Liver (tissue), 9 donors: Measurements from ENCODE around the gene PAPPA2. TPM values are rescaled to one million over a fixed set of nuclear protein-coding genes. Genes with fewer than 3 reads are reported as not detected.

Experiments used
- DNase-seq: peaks from one replicate; pipeline ENCODE4 v3.0.0-alpha.2; 2017; ENCODE audit warnings: low spot score
- H3K27ac ChIP-seq, 2 donors: one replicate each; pipeline ENCODE4 v1.7.0; 2013; ENCODE audit warnings: inconsistent platforms in 2 of 2, low read length in 2 of 2, control low read depth in 1 of 2, low read depth in 1 of 2, mild to moderate bottlenecking in 1 of 2
- H3K27me3 ChIP-seq, 4 donors: one replicate each; pipeline versions ENCODE4 v1.6.1 to v1.7.0; 2013; ENCODE audit warnings: low read length in 3 of 4, inconsistent platforms in 1 of 4, mild to moderate bottlenecking in 1 of 4, moderate library complexity in 1 of 4; ENCODE audit not compliant: control insufficient read depth in 4 of 4, insufficient read depth in 4 of 4
- H3K36me3 ChIP-seq, 4 donors: one replicate each; pipeline versions ENCODE4 v1.6.1 to v1.7.0; 2013; ENCODE audit warnings: low read length in 3 of 4, mild to moderate bottlenecking in 3 of 4, low read depth in 1 of 4, moderate library complexity in 1 of 4; ENCODE audit not compliant: control insufficient read depth in 4 of 4, insufficient read depth in 3 of 4
- H3K4me1 ChIP-seq, 4 donors: one replicate each; pipeline versions ENCODE4 v1.6.1 to v1.7.0; 2013; ENCODE audit warnings: low read length in 3 of 4, mild to moderate bottlenecking in 3 of 4, moderate library complexity in 1 of 4; ENCODE audit not compliant: control insufficient read depth in 4 of 4, insufficient read depth in 4 of 4
- H3K4me3 ChIP-seq, 3 donors: one replicate each; pipeline versions ENCODE4 v1.6.1 to v1.7.0; 2013; ENCODE audit warnings: low read length in 3 of 3, control low read depth in 1 of 3, low read depth in 1 of 3, mild to moderate bottlenecking in 1 of 3
- H3K9ac ChIP-seq, 2 donors: one replicate each; pipeline ENCODE4 v1.7.0; 2013; ENCODE audit warnings: low read length in 2 of 2, mild to moderate bottlenecking in 2 of 2, moderate library complexity in 2 of 2, control low read depth in 1 of 2, low read depth in 1 of 2
- H3K9me3 ChIP-seq, 4 donors: one replicate each; pipeline versions ENCODE4 v1.6.1 to v1.7.0; 2013; ENCODE audit warnings: low read length in 3 of 4; ENCODE audit not compliant: control insufficient read depth in 4 of 4
- ATF3 ChIP-seq: IDR thresholded peaks from 2 replicates; pipeline ENCODE4 v1.6.1; 2016; ENCODE audit warnings: antibody characterized with exemption
- CTCF ChIP-seq: fragments of 150-350 bp; IDR thresholded peaks from 2 replicates; pipeline ENCODE4 v1.5.1; 2017; ENCODE audit warnings: improper control_type of control experiment, low read depth, low read length; ENCODE audit not compliant: missing input control
- EGR1 ChIP-seq, 2 donors: IDR thresholded peaks; 2 replicates each; pipeline ENCODE4 v1.6.1; 2016 to 2018; ENCODE audit warnings: antibody characterized with exemption in 2 of 2, low read depth in 2 of 2
- GABPA ChIP-seq, 2 donors: IDR thresholded peaks in 1 of 2; conservative IDR thresholded peaks in 1 of 2; 2 replicates each; pipeline ENCODE4 v1.6.1; 2016; ENCODE audit warnings: antibody characterized with exemption in 2 of 2, mild to moderate bottlenecking in 1 of 2, moderate library complexity in 1 of 2
- HNF4A ChIP-seq, 2 donors: conservative IDR thresholded peaks; 2 replicates each; pipeline ENCODE4 v1.6.1; 2016; ENCODE audit warnings: antibody characterized with exemption in 2 of 2, mild to moderate bottlenecking in 2 of 2
- JUND ChIP-seq, 2 donors: IDR thresholded peaks; 2 replicates each; pipeline ENCODE4 v1.6.1; 2016; ENCODE audit warnings: antibody characterized with exemption in 2 of 2
- MAX ChIP-seq: IDR thresholded peaks from 2 replicates; pipeline ENCODE4 v1.6.1; 2016; ENCODE audit warnings: antibody characterized with exemption
- RXRA ChIP-seq, 2 donors: IDR thresholded peaks; 2 replicates each; pipeline ENCODE4 v1.6.1; 2017 to 2018; ENCODE audit warnings: antibody characterized with exemption in 2 of 2, mild to moderate bottlenecking in 1 of 2
- SP1 ChIP-seq: IDR thresholded peaks from 2 replicates; pipeline ENCODE4 v1.6.1; 2018; ENCODE audit warnings: antibody characterized with exemption, mild to moderate bottlenecking
- whole genome bisulfite sequencing: extraction: QIAGEN DNeasy Blood & Tissue Kit; methylation state at CpG from one replicate; pipeline ENCODE4 v1.1.7; 2013; 5-methylcytosine and 5-hydroxymethylcytosine counted together
- polyA plus RNA-seq, 2 donors: library from polyadenylated mRNA; stranded (reverse) in 1 of 2; unstranded in 1 of 2; fragments of 200-250 nt in 1 of 2; fragments of >200 nt in 1 of 2; fragmentation: Nextera tagmentation in 1 of 2; extraction: Ambion mirVana in 1 of 2; gene quantifications; one replicate each; pipeline versions ENCODE4 v1.2.1 to v1.2.3, GENCODE V29; 2013 to 2015
- total RNA-seq, 2 donors: library from RNA; depleted of rRNA; stranded (reverse); fragments of >200 nt; gene quantifications; one replicate each; pipeline ENCODE4 v1.2.3, GENCODE V29; 2014
- TF ChIP-seq, protein P1 (sequence below): IDR thresholded peaks from 2 replicates; pipeline ENCODE4 v1.6.1; 2016; ENCODE audit warnings: antibody characterized with exemption, mild to moderate bottlenecking
- TF ChIP-seq, protein P2 (sequence below): IDR thresholded peaks from 2 replicates; pipeline ENCODE4 v1.6.1; 2016; ENCODE audit warnings: antibody characterized with exemption
- donor health status: healthy.
- donor health status: healthy.
- donor health status: healthy.
- donor health status: healthy.
- donor health status: healthy.

Gene PAPPA2, protein sequence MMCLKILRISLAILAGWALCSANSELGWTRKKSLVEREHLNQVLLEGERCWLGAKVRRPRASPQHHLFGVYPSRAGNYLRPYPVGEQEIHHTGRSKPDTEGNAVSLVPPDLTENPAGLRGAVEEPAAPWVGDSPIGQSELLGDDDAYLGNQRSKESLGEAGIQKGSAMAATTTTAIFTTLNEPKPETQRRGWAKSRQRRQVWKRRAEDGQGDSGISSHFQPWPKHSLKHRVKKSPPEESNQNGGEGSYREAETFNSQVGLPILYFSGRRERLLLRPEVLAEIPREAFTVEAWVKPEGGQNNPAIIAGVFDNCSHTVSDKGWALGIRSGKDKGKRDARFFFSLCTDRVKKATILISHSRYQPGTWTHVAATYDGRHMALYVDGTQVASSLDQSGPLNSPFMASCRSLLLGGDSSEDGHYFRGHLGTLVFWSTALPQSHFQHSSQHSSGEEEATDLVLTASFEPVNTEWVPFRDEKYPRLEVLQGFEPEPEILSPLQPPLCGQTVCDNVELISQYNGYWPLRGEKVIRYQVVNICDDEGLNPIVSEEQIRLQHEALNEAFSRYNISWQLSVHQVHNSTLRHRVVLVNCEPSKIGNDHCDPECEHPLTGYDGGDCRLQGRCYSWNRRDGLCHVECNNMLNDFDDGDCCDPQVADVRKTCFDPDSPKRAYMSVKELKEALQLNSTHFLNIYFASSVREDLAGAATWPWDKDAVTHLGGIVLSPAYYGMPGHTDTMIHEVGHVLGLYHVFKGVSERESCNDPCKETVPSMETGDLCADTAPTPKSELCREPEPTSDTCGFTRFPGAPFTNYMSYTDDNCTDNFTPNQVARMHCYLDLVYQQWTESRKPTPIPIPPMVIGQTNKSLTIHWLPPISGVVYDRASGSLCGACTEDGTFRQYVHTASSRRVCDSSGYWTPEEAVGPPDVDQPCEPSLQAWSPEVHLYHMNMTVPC (N-terminal part only)
- total RNA-seq (10 to 100 TPM in 1 of 2 donors, under 1 TPM in 1; 0.19 to 27.2 TPM), polyA plus RNA-seq (10 to 100 TPM in 1 of 2 donors, 1 to 10 TPM in 1; 3.3 to 23.5 TPM)

GRCh38 chr1:176462674-176463378, at the start of gene PAPPA2:
TSS of gene PAPPA2 (plus strand) at chr1:176463175. CDS start at chr1:176556323, 93,148 bp downstream.
- WGBS = 83% methylated on average over 6 of the region's 6 CpGs

GRCh38 chr1:176416777-176417176, 46.2 kb upstream of the PAPPA2 start:
- H3K27me3 ChIP-seq = peaks cover 0 to 3% (median 0%) of the 10 kb centered on the region in 4 donors
- WGBS = 59% methylated on average over 6 of the region's 6 CpGs
- H3K4me1 ChIP-seq = no peaks in the 10 kb centered on the region
- peaks cover 0 to 5% (median under 1%) of the 10 kb centered on the region in 4 donors for H3K9me3 ChIP-seq
- DNase-seq = no peak
- H3K4me3 ChIP-seq = no peak overlapping the region
- H3K9ac ChIP-seq = no peak overlapping the region
- H3K27ac ChIP-seq = no peak overlapping the region
- H3K36me3 ChIP-seq = no peaks in the 10 kb centered on the region
- no peak for TF ChIP-seq EGR1 (IDR thresholded peaks at IDR 0.05; ENCODE audit: low read depth in 2 of 2)
- TF ChIP-seq, protein P1, sequence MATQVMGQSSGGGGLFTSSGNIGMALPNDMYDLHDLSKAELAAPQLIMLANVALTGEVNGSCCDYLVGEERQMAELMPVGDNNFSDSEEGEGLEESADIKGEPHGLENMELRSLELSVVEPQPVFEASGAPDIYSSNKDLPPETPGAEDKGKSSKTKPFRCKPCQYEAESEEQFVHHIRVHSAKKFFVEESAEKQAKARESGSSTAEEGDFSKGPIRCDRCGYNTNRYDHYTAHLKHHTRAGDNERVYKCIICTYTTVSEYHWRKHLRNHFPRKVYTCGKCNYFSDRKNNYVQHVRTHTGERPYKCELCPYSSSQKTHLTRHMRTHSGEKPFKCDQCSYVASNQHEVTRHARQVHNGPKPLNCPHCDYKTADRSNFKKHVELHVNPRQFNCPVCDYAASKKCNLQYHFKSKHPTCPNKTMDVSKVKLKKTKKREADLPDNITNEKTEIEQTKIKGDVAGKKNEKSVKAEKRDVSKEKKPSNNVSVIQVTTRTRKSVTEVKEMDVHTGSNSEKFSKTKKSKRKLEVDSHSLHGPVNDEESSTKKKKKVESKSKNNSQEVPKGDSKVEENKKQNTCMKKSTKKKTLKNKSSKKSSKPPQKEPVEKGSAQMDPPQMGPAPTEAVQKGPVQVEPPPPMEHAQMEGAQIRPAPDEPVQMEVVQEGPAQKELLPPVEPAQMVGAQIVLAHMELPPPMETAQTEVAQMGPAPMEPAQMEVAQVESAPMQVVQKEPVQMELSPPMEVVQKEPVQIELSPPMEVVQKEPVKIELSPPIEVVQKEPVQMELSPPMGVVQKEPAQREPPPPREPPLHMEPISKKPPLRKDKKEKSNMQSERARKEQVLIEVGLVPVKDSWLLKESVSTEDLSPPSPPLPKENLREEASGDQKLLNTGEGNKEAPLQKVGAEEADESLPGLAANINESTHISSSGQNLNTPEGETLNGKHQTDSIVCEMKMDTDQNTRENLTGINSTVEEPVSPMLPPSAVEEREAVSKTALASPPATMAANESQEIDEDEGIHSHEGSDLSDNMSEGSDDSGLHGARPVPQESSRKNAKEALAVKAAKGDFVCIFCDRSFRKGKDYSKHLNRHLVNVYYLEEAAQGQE = no peak
- TF ChIP-seq MAX = no peak
- TF ChIP-seq, protein P2, sequence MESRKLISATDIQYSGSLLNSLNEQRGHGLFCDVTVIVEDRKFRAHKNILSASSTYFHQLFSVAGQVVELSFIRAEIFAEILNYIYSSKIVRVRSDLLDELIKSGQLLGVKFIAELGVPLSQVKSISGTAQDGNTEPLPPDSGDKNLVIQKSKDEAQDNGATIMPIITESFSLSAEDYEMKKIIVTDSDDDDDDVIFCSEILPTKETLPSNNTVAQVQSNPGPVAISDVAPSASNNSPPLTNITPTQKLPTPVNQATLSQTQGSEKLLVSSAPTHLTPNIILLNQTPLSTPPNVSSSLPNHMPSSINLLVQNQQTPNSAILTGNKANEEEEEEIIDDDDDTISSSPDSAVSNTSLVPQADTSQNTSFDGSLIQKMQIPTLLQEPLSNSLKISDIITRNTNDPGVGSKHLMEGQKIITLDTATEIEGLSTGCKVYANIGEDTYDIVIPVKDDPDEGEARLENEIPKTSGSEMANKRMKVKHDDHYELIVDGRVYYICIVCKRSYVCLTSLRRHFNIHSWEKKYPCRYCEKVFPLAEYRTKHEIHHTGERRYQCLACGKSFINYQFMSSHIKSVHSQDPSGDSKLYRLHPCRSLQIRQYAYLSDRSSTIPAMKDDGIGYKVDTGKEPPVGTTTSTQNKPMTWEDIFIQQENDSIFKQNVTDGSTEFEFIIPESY = no peak
- no peak for TF ChIP-seq GABPA (IDR thresholded peaks at IDR 0.05 in 1 of 2, conservative IDR thresholded peaks at IDR 0.05 in 1 of 2)
- TF ChIP-seq JUND (IDR thresholded peaks at IDR 0.05) = no peak
- TF ChIP-seq RXRA (IDR thresholded peaks at IDR 0.05) = no peak
- no peak for TF ChIP-seq HNF4A (conservative IDR thresholded peaks at IDR 0.05)

More at GRCh38 chr1:176462674-176463378, at the start of gene PAPPA2:
- Histone ChIP-seq H3K4me3 (no peak within 1 kb of the TSS), H3K27ac (no peak within 1 kb of the TSS), H3K36me3 (no peaks in the 10 kb centered on the region), H3K9ac (no peak within 1 kb of the TSS), H3K27me3 (no peaks in the 10 kb centered on the region), H3K9me3 (no peaks in the 10 kb centered on the region), H3K4me1 (no peaks in the 10 kb centered on the region)
- TF ChIP-seq, protein P2 = no peak
- TF ChIP-seq JUND (IDR thresholded peaks at IDR 0.05) = no peak
- TF ChIP-seq ATF3 = no peak
- no peak for TF ChIP-seq CTCF
- no peak for TF ChIP-seq SP1
- no peak for DNase-seq
